Adrenal gland (tissue), 12 donors: ENCODE results near the gene MAP4K3. TPM values are rescaled to one million over a fixed set of nuclear protein-coding genes. Genes with fewer than 3 reads are reported as not detected.
"Not testable (repeated sequence)": the region's sequence is repeated elsewhere in the genome, so short reads cannot be mapped to it uniquely, and the experiment has no call there.

Experiments
- DNase-seq, 7 donors: peaks; one replicate each; pipeline ENCODE4 v3.0.0-alpha.2; 2019 to 2020
- H3K27ac ChIP-seq, 5 donors: fragments of 200-600 bp; sonication (generic) in 4 of 5; 1 replicate in 3 of 5; 2 replicates in 2 of 5; pipeline versions ENCODE4 v1.5.1 to v1.8.0; 2016 to 2020; ENCODE audit warnings: mild to moderate bottlenecking in 1 of 5
- H3K27me3 ChIP-seq: fragments of 200-600 bp; 2 replicates; pipeline ENCODE4 v1.8.0; 2021
- H3K36me3 ChIP-seq, 2 donors: fragments of 200-600 bp; replicated peaks in 1 of 2; 1 replicate in 1 of 2; 2 replicates in 1 of 2; pipeline versions ENCODE4 v1.5.1 to v1.8.0; 2018 to 2022
- H3K4me1 ChIP-seq, 2 donors: fragments of 200-600 bp; replicated peaks in 1 of 2; 1 replicate in 1 of 2; 2 replicates in 1 of 2; pipeline versions ENCODE4 v1.5.1 to v1.8.0; 2018 to 2021
- H3K4me3 ChIP-seq, 4 donors: fragments of 200-600 bp; sonication (generic) in 3 of 4; one replicate each; pipeline ENCODE4 v1.5.1; 2016 to 2018
- H3K9me3 ChIP-seq, 3 donors: fragments of 200-600 bp; sonication (generic) in 1 of 3; replicated peaks in 1 of 3; 1 replicate in 2 of 3; 2 replicates in 1 of 3; pipeline versions ENCODE4 v1.5.1 to v1.8.0; 2016 to 2021
- POLR2A ChIP-seq, 2 donors: fragments of 450-650 bp; IDR thresholded peaks; one replicate each; pipeline ENCODE4 v1.6.1; 2017; ENCODE audit warnings: antibody characterized with exemption in 2 of 2, mild to moderate bottlenecking in 2 of 2, moderate library complexity in 1 of 2
- WGBS, 4 donors: extraction: QIAGEN DNeasy Blood & Tissue Kit in 2 of 4; methylation state at CpG; one replicate each; pipeline versions ENCODE4 v1.1.5 to v1.1.7; 2013 to 2017; 5-methylcytosine and 5-hydroxymethylcytosine counted together
- intact Hi-C, 2 donors: fragments of 100-400 bp; cut with DNase I; formaldehyde crosslinking; loops; one replicate each; pipeline versions ENCODE4 v1.14.1 to v1.15.0; 2022 to 2023
- polyA plus RNA-seq, 3 donors: library from polyadenylated mRNA; stranded (reverse); fragments of 200-250 nt in 2 of 3; fragments of 350-450 nt in 1 of 3; fragmentation: Illumina TruSeq in 1 of 3; extraction: RNeasy Lipid Tissue Mini Kit (QIAGEN cat#74804) in 1 of 3; gene quantifications; one replicate each; pipeline ENCODE4 v1.2.3, GENCODE V29; 2013 to 2014
- total RNA-seq, 9 donors: library from RNA; depleted of rRNA in 4 of 9; stranded (reverse); fragments of >200 nt in 4 of 9; fragments of 120-200 nt in 1 of 9; fragmentation: NEBNext Ultra II Directional in 1 of 9; extraction: Animal tissue kit (Norgen Biotek cat#: 25700) in 1 of 9; gene quantifications; one replicate each; pipeline versions ENCODE4 v1.1.0 to v1.2.4, GENCODE V29; 2013 to 2023
- TF ChIP-seq, protein P1 (sequence below), 6 experiments: fragments of 450-650 bp in 4 of 6; fragments of 200-600 bp in 2 of 6; sonication (generic) in 1 of 6; IDR thresholded peaks; 1 replicate in 5 of 6; 2 replicates in 1 of 6; pipeline versions ENCODE4 v1.5.1 to v1.8.0; 2016 to 2021; ENCODE audit warnings: antibody characterized with exemption in 6 of 6, mild to moderate bottlenecking in 2 of 6, moderate library complexity in 1 of 6
- donor health status: healthy with polysubstance abuse.
- donor health status: Bipolar disorder and iron deficiency.
- donor health status: DM: yes; HTN: yes; CAD: no.
- donor health status: DM: no; HTN: no; CAD: no.
- donor health status: DM: no; HTN: no; CAD: no.
- donor health status: DM: yes; HTN: yes; CAD: no.

MAP4K3 gene
- total and polyA plus RNA-seq, 12 donors: 15.4 to 79.7 (median 38.8) TPM

DNA sequence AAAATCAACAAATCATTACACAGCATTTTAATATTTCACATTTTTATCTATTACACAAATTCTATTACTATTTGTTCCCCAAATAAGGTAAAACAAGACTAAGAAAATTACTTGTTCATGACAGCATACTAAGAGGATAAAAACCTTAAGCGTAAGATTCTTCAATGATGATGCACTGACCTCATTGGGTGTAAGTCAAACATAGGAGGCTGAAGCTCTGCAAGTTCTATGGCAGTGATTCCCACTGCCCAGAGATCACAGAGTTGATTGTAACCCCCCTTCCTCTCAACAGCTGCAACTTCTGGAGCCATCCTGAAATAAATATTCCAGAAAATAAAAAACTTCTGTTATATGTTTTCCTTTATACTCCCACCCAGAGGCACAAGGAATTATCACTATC, 111.1 kb downstream of the MAP4K3 start:
- H3K4me1 ChIP-seq: no peaks in the 10 kb centered on the region
- no peak overlapping the region for H3K27ac ChIP-seq
- intact Hi-C loops: no loop called here
- DNase-seq: no peak
- H3K9me3 ChIP-seq: no peaks in the 10 kb centered on the region
- TF ChIP-seq, protein P1, sequence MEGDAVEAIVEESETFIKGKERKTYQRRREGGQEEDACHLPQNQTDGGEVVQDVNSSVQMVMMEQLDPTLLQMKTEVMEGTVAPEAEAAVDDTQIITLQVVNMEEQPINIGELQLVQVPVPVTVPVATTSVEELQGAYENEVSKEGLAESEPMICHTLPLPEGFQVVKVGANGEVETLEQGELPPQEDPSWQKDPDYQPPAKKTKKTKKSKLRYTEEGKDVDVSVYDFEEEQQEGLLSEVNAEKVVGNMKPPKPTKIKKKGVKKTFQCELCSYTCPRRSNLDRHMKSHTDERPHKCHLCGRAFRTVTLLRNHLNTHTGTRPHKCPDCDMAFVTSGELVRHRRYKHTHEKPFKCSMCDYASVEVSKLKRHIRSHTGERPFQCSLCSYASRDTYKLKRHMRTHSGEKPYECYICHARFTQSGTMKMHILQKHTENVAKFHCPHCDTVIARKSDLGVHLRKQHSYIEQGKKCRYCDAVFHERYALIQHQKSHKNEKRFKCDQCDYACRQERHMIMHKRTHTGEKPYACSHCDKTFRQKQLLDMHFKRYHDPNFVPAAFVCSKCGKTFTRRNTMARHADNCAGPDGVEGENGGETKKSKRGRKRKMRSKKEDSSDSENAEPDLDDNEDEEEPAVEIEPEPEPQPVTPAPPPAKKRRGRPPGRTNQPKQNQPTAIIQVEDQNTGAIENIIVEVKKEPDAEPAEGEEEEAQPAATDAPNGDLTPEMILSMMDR (IDR thresholded peaks at IDR 0.05): no peak
- TF ChIP-seq POLR2A (IDR thresholded peaks at IDR 0.05): no peak
- no peaks in the 10 kb centered on the region for H3K27me3 ChIP-seq
- H3K4me3 ChIP-seq: no peak overlapping the region
- H3K36me3 ChIP-seq: peaks cover 0 to 11% of the 10 kb centered on the region in 2 donors
- 94 to 100% (median 99%) methylated on average over 1 of the region's 1 CpG for WGBS, 4 donors

DNA sequence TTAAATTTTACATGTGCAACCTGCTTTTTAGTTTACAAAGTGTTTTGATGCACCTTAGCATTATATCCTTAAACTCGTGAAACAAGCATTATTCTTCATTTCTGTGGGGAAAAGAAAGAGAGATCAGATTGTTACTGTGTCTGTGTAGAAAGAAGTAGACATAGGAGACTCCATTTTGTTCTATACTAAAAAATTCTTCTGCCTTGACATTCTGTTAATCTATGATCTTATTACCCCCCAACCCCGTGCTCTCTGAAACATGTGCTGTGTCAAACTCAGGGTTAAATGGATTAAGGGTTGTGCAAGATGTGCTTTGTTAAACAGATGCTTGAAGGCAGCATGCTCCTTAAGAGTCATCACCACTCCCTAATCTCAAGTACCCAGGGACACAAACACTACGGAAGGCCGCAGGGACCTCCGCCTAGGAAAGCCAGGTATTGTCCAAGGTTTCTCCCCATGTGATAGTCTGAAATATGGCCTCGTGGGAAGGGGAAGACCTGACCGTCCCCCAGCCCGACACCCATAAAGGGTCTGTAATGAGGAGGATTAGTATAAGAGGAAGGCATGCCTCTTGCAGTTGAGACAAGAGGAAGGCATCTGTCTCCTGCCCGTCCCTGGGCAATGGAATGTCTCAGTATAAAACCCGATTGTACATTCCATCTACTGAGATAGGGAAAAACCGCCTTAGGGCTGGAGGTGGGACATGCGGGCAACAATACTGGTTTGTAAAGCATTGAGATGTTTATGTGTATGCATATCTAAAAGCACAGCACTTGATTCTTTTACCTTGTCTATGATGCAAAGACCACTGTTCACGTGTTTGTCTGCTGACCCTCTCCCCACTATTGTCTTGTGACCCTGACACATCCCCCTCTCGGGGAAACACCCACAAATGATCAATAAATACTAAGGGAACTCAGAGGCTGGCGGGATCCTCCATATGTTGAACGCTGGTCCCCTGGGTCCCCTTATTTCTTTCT, 115.7 kb downstream of the MAP4K3 start:
- DNase-seq: not testable (repeated sequence)
- WGBS, 4 donors: 90 to 95% (median 94%) methylated on average over 14 to 16 of the region's 16 CpGs

DNA sequence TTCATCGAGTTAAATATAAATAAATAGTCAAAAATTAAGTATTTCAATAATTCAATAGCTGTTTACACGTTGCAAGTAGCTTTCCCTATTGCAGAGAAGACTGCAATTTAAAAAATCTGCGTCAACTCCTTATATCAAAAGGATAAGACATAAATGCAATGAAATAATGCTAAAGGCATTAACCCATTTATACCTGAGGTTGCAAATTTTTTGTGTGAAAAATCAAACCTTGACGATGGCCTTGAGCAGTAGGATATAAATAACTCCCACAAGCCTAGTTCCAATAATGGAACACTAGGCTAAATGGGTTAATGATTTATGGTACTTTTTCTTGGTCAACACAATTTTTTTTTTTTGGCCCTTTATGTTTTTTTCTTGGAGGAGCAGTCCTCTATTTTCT, 116.9 kb downstream of the MAP4K3 start:
- intact Hi-C loops: no loop called here
- Histone ChIP-seq H3K9me3 (peaks cover 0 to 7% (median 0%) of the 10 kb centered on the region in 3 donors), H3K36me3 (peaks cover 0 to 5% of the 10 kb centered on the region in 2 donors)

More for the DNA sequence above, 115.7 kb downstream of the MAP4K3 start:
- H3K9me3 ChIP-seq, H3K27ac ChIP-seq, H3K4me1 ChIP-seq, H3K27me3 ChIP-seq, H3K36me3 ChIP-seq, intact Hi-C loops, H3K4me3 ChIP-seq: not testable (repeated sequence)

DNA sequence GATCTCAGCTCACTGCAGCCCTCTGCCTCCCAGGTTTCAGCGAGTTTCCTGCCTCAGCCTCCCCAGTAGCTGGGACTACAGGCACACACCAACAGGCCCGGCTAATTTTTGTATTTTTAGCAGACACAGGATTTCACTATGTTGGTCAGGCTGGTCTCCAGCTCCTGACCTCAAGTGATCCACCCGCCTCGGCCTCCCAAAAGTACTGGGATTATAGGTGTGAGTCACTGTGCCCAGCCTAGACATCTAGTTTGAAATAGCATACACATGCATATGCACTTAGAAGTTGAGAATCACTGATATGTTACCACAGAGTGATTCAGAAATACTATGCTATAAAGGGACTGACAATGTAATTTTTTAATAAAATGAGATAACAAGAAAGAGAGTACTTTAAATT, 123.5 kb downstream of the MAP4K3 start:
- Histone ChIP-seq H3K9me3 (peaks cover 0 to 7% (median 0%) of the 10 kb centered on the region in 3 donors), H3K27ac (no peak overlapping the region), H3K4me1 (no peaks in the 10 kb centered on the region), H3K27me3 (no peaks in the 10 kb centered on the region), H3K4me3 (no peak overlapping the region), H3K36me3 (peaks cover 0 to 7% of the 10 kb centered on the region in 2 donors)
- DNase-seq: no peak
- intact Hi-C loops: no loop called here
- whole genome bisulfite sequencing, 4 donors: 91 to 96% (median 95%) methylated on average over 4 of the region's 4 CpGs
- TF ChIP-seq, protein P1 (IDR thresholded peaks at IDR 0.05): no peak
- no peak for TF ChIP-seq POLR2A (IDR thresholded peaks at IDR 0.05)

More for the DNA sequence above, 116.9 kb downstream of the MAP4K3 start:
- WGBS, 4 donors: 85 to 92% (median 88%) methylated on average over 4 of the region's 4 CpGs
- Histone ChIP-seq H3K27me3 (no peaks in the 10 kb centered on the region), H3K4me3 (no peak overlapping the region), H3K27ac (no peak overlapping the region), H3K4me1 (no peaks in the 10 kb centered on the region)
- TF ChIP-seq POLR2A (IDR thresholded peaks at IDR 0.05): no peak
- TF ChIP-seq, protein P1 (IDR thresholded peaks at IDR 0.05): no peak
- no peak for DNase-seq
